CD4-positive, alpha-beta T cell treated with Interleukin-2 at 100 ng/mL for 4 hours (primary cell): ENCODE data around the gene PDE4C.

Experiments
- DNase-seq: peaks from one replicate; pipeline ENCODE4 v3.0.0-alpha.2; 2020; ENCODE audit warnings: low spot score

Gene PDE4C

GRCh38 chr19:18254546-18255503 is 28.6 kb upstream of the PDE4C start:
- no peak for DNase-seq

GRCh38 chr19:18253716-18254115 is 27.5 kb upstream of the PDE4C start:
- DNase-seq: no peak

- no peak for DNase-seq
Measured at GRCh38 chr19:18253130-18253529, 26.9 kb upstream of the PDE4C start.

GRCh38 chr19:18252370-18252717 is 26.1 kb upstream of the PDE4C start:
- no peak for DNase-seq

- peak; percentile 85 for DNase-seq
Measured at GRCh38 chr19:18251587-18252369, 25.5 kb upstream of the PDE4C start.

GRCh38 chr19:18249834-18250233 is 23.6 kb upstream of the PDE4C start:
- no peak for DNase-seq

GRCh38 chr19:18245297-18245696 is 19.1 kb upstream of the PDE4C start:
- no peak for DNase-seq

- DNase-seq: no peak
Measured at GRCh38 chr19:18239303-18239702, 13.1 kb upstream of the PDE4C start.

GRCh38 chr19:18234194-18234593 is 8.0 kb upstream of the PDE4C start:
- DNase-seq: no peak

GRCh38 chr19:18233224-18233825 is 7.1 kb upstream of the PDE4C start:
- DNase-seq: peak; percentile 22

- DNase-seq: no peak
Measured at GRCh38 chr19:18232540-18233223, 6.4 kb upstream of the PDE4C start.

GRCh38 chr19:18231775-18232174 is 5.5 kb upstream of the PDE4C start:
- DNase-seq: no peak

GRCh38 chr19:18230941-18231734 is 4.9 kb upstream of the PDE4C start:
- DNase-seq: no peak

- DNase-seq: no peak
Measured at GRCh38 chr19:18229915-18230314, 3.7 kb upstream of the PDE4C start.

GRCh38 chr19:18229474-18229873 is 3.2 kb upstream of the PDE4C start:
- DNase-seq: peak; percentile 13

- no peak for DNase-seq
Measured at GRCh38 chr19:18227781-18228271, 1.6 kb upstream of the PDE4C start.

GRCh38 chr19:18226956-18227780 is 930 bp upstream of the PDE4C start:
- DNase-seq: no peak

GRCh38 chr19:18225355-18225701 is 910 bp downstream of the PDE4C start:
- DNase-seq: no peak

GRCh38 chr19:18224525-18225354 is 1.5 kb downstream of the PDE4C start:
- DNase-seq: peak; percentile 89
